Adipocyte (in vitro differentiated cells): ENCODE results near the gene RAPGEF2.

Experiments used
- DNase-seq: peaks from one replicate; pipeline ENCODE4 v3.0.0-alpha.2; 2015; ENCODE audit warnings: low read depth
- H3K27me3 ChIP-seq: replicated peaks from 2 replicates; pipeline ENCODE4 v1.7.0; 2013; ENCODE audit warnings: mild to moderate bottlenecking, low read length, moderate library complexity; ENCODE audit not compliant: control insufficient read depth, insufficient read depth
- H3K36me3 ChIP-seq: 2 replicates; pipeline ENCODE4 v1.7.0; 2013; ENCODE audit warnings: low read length, mild to moderate bottlenecking, moderate library complexity; ENCODE audit not compliant: control insufficient read depth, insufficient read depth, severe bottlenecking
- H3K4me1 ChIP-seq: 2 replicates; pipeline ENCODE4 v1.7.0; 2013; ENCODE audit warnings: mild to moderate bottlenecking, low read length, moderate library complexity; ENCODE audit not compliant: control insufficient read depth, insufficient read depth
- H3K4me3 ChIP-seq: 2 replicates; pipeline ENCODE4 v1.7.0; 2013; ENCODE audit warnings: mild to moderate bottlenecking, low read length, moderate library complexity
- H3K9ac ChIP-seq: 2 replicates; pipeline ENCODE4 v1.7.0; 2013; ENCODE audit warnings: mild to moderate bottlenecking, low read length, moderate library complexity
- H3K9me3 ChIP-seq: 2 replicates; pipeline ENCODE4 v1.7.0; 2013; ENCODE audit warnings: mild to moderate bottlenecking, low read length, moderate library complexity; ENCODE audit not compliant: control insufficient read depth

The RAPGEF2 gene

GRCh38 chr4:159201168-159201567 is 98.3 kb downstream of the RAPGEF2 start:
- Histone ChIP-seq H3K27me3 (no peaks in the 10 kb centered on the region), H3K9me3 (no peaks in the 10 kb centered on the region), H3K4me3 (no peak overlapping the region), H3K4me1 (peaks cover 9% of the 10 kb centered on the region), H3K36me3 (no peaks in the 10 kb centered on the region), H3K9ac (no peak overlapping the region)
- no peak for DNase-seq

GRCh38 chr4:159204566-159204965 is 101.7 kb downstream of the RAPGEF2 start:
- Histone ChIP-seq H3K27me3 (no peaks in the 10 kb centered on the region), H3K4me3 (no peak overlapping the region), H3K9me3 (no peaks in the 10 kb centered on the region), H3K4me1 (peaks cover 9% of the 10 kb centered on the region), H3K36me3 (no peaks in the 10 kb centered on the region), H3K9ac (no peak overlapping the region)
- DNase-seq = no peak

GRCh38 chr4:159205466-159205865 is 102.6 kb downstream of the RAPGEF2 start:
- Histone ChIP-seq H3K9ac (no peak overlapping the region), H3K4me1 (peaks cover 9% of the 10 kb centered on the region), H3K36me3 (peaks cover under 1% of the 10 kb centered on the region), H3K27me3 (no peaks in the 10 kb centered on the region), H3K9me3 (no peaks in the 10 kb centered on the region), H3K4me3 (no peak overlapping the region)
- DNase-seq = no peak

GRCh38 chr4:159206427-159206871 is 103.6 kb downstream of the RAPGEF2 start:
- H3K27me3 ChIP-seq = no peaks in the 10 kb centered on the region
- no peaks in the 10 kb centered on the region for H3K9me3 ChIP-seq
- H3K4me3 ChIP-seq = no peak overlapping the region
- DNase-seq = peak; percentile 52
- H3K9ac ChIP-seq = no peak overlapping the region
- peaks cover 8% of the 10 kb centered on the region for H3K36me3 ChIP-seq
- H3K4me1 ChIP-seq = peaks cover 2% of the 10 kb centered on the region

- no peaks in the 10 kb centered on the region for H3K9me3 ChIP-seq
- H3K36me3 ChIP-seq = peaks cover 8% of the 10 kb centered on the region
- H3K27me3 ChIP-seq = no peaks in the 10 kb centered on the region
- no peak for DNase-seq
- no peaks in the 10 kb centered on the region for H3K4me1 ChIP-seq
- no peak overlapping the region for H3K4me3 ChIP-seq
- no peak overlapping the region for H3K9ac ChIP-seq
These were observed 106.4 kb downstream of the RAPGEF2 start for GRCh38 chr4:159209249-159209648.

GRCh38 chr4:159210975-159211374 is 108.1 kb downstream of the RAPGEF2 start:
- no peak for DNase-seq
- H3K27me3 ChIP-seq = no peaks in the 10 kb centered on the region
- H3K4me1 ChIP-seq = no peaks in the 10 kb centered on the region
- no peak overlapping the region for H3K4me3 ChIP-seq
- H3K9me3 ChIP-seq = no peaks in the 10 kb centered on the region
- no peak overlapping the region for H3K9ac ChIP-seq
- peaks cover 8% of the 10 kb centered on the region for H3K36me3 ChIP-seq

- Histone ChIP-seq H3K4me3 (no peak overlapping the region), H3K9ac (no peak overlapping the region), H3K27me3 (no peaks in the 10 kb centered on the region), H3K4me1 (no peaks in the 10 kb centered on the region), H3K9me3 (no peaks in the 10 kb centered on the region), H3K36me3 (peaks cover 8% of the 10 kb centered on the region)
- no peak for DNase-seq
These were observed 109.9 kb downstream of the RAPGEF2 start for GRCh38 chr4:159212675-159213293.

GRCh38 chr4:159216834-159217233 is 114.0 kb downstream of the RAPGEF2 start:
- no peaks in the 10 kb centered on the region for H3K36me3 ChIP-seq
- no peak overlapping the region for H3K4me3 ChIP-seq
- DNase-seq = no peak
- no peak overlapping the region for H3K9ac ChIP-seq
- H3K27me3 ChIP-seq = no peaks in the 10 kb centered on the region
- peaks cover 3% of the 10 kb centered on the region for H3K4me1 ChIP-seq
- no peaks in the 10 kb centered on the region for H3K9me3 ChIP-seq

- Histone ChIP-seq H3K4me1 (peaks cover 3% of the 10 kb centered on the region), H3K9ac (no peak overlapping the region), H3K9me3 (no peaks in the 10 kb centered on the region), H3K4me3 (no peak overlapping the region), H3K36me3 (no peaks in the 10 kb centered on the region), H3K27me3 (no peaks in the 10 kb centered on the region)
- DNase-seq = no peak
These were observed 117.0 kb downstream of the RAPGEF2 start for GRCh38 chr4:159219862-159220261.

GRCh38 chr4:159220353-159220752 is 117.5 kb downstream of the RAPGEF2 start:
- DNase-seq = no peak
- H3K9me3 ChIP-seq = no peaks in the 10 kb centered on the region
- peaks cover 3% of the 10 kb centered on the region for H3K4me1 ChIP-seq
- H3K9ac ChIP-seq = no peak overlapping the region
- H3K36me3 ChIP-seq = no peaks in the 10 kb centered on the region
- H3K27me3 ChIP-seq = no peaks in the 10 kb centered on the region
- H3K4me3 ChIP-seq = no peak overlapping the region

- H3K9me3 ChIP-seq = no peaks in the 10 kb centered on the region
- no peak overlapping the region for H3K9ac ChIP-seq
- no peaks in the 10 kb centered on the region for H3K27me3 ChIP-seq
- DNase-seq = no peak
- H3K4me3 ChIP-seq = no peak overlapping the region
- H3K36me3 ChIP-seq = no peaks in the 10 kb centered on the region
- peaks cover 3% of the 10 kb centered on the region for H3K4me1 ChIP-seq
These were observed 118.4 kb downstream of the RAPGEF2 start for GRCh38 chr4:159221280-159221679.

- Histone ChIP-seq H3K9me3 (no peaks in the 10 kb centered on the region), H3K9ac (no peak overlapping the region), H3K27me3 (no peaks in the 10 kb centered on the region), H3K4me1 (peaks cover 3% of the 10 kb centered on the region), H3K4me3 (no peak overlapping the region), H3K36me3 (no peaks in the 10 kb centered on the region)
- no peak for DNase-seq
These were observed 119.2 kb downstream of the RAPGEF2 start for GRCh38 chr4:159222043-159222552.
